HG03565 (cell line): ENCODE data around the gene MKRN2OS.

Source experiments
- ATAC-seq: cut with Tn5 transposase; IDR thresholded peaks from one replicate; pipeline ENCODE4 v1.9.1; 2021; ENCODE audit warnings: mild to moderate bottlenecking, moderate library complexity; ENCODE audit not compliant: unreplicated experiment

The MKRN2OS gene

DNA sequence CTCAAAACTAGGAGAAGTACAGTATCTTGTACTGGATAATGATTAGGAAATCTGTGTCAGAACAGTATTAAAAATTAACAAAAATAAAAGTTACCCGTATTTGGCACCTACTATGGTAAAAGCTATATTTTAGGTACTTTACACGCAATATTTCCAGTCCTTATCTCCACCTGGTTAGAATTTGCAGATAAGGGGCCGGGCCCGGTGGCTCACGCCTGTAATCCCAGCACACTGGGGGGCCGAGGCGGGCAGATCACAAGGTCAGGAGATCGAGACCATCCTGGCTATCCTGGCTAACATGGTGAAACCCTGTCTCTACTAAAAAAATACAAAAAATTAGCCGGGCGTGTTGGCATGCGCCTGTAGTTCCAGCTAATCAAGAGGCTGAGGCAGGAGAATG is 28.4 kb downstream of the MKRN2OS start:
- ATAC-seq, result no peak

DNA sequence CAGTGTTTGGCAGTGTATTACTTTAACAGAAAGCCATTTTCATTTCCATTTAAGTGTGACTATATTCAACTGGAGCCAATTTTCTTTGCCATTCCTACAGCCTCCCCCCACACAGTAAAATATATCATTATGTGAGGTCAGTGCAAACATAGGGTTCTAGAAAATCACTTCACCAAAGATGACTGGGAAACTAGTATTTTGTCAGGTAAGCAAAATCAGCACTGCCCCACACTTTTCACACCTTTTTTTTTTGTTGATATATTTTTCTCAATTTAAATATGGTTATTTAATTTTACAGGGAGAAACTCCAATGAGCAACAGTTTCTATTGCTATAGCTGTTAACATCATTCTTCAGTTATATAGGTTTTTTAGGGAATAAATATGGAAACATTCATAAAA is 29.7 kb downstream of the MKRN2OS start:
- no peak for ATAC-seq

DNA sequence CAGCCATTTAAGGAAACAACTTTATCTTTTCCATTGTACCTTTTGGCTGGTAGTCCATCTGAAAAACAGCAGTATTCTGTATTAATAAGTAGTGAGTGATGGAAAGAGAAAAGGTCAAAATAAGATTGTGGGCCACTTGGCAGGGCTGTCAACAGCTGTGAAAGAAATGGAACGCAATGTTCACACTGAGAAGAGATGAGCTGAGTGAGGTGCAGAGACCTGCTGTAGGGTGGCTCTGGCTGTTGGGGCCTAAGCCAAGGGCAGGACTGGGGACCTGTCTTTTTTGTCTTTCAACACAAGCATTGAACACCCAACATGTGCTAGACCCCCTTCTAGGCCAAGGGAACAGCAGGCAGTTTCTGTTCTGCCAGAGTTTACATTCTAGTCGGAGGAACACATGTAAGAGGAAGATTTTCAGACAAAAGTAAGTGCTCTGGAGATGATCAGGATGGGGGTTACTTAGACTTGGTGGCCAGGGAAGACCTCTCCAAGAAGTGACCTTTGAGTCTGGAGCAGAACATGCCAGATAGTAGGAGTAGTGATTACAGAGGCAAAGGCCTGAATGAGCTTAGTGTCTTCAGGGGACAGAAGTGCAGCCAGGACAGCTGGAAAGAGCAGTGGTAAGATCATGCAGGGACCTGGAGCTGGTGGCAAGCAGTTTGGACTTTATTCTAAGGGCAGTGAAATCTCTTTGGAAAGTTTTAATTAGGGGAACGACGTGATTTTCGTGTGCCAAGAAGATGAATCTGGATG is 31.4 kb downstream of the MKRN2OS start:
- no peak for ATAC-seq

DNA sequence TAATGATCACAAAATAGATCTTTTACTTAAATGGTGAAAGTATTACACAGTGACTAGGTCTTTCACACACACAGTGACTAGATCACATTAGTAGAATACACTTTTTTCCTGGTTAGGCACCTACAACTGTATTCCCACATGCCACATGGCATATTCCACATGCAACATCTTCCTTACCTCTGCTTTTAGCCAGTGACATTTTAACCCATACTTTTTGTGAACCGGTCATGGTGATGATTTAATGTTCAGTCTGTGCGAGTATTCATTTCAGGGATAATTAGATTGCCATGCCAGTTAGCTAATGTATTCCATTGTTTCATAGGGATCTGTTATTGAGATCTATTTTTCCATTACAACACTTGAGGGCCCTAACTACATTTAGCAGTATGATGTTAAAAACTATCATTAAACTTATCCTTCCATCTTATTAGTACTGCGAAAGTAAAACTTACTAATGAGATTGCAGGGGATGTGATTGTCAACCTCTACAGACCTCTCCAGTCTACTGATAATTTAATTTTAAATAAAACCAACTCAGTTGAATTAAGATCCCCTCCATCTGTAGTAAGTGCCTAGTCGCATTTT is 32.7 kb downstream of the MKRN2OS start:
- ATAC-seq, result no peak

DNA sequence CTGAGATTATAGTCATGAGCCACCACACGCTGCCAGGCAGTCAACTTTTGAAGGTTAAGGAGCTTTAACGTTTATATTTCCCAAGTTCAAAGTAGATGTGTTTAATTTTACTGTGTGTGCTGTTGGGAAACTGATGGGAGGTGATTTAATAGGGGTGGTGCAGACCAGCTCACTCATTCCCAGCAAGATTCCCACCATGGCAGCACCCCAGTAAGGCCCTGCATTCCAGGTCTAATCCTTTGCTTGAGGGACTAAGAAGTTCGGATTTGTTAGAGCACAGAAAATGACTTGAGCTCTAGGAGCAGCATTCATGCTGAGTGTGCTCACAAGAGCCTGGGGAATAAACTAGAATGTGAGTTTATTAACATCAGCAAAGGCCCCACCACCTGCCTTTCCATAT is 35.8 kb downstream of the MKRN2OS start:
- no peak for ATAC-seq

DNA sequence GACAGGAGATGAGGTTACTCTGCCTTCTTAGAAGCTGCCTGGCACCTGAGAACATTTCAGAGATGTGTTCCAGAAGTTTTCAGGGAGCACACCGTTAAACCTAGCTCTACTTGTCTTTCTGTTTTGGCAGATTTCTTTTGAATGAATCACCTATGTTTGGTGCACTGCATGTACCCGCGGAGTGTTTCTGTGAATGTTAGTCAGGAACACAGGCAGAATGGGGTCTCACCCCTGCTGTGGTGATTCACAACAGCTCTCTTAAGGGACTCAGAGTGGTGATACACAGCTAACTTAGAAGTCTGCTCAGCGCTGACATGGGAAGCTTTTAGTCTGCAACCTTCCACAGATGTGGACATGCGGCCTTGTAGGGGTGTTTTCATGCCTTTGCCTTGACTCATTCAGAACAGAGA is 37.0 kb downstream of the MKRN2OS start:
- ATAC-seq, result no peak

DNA sequence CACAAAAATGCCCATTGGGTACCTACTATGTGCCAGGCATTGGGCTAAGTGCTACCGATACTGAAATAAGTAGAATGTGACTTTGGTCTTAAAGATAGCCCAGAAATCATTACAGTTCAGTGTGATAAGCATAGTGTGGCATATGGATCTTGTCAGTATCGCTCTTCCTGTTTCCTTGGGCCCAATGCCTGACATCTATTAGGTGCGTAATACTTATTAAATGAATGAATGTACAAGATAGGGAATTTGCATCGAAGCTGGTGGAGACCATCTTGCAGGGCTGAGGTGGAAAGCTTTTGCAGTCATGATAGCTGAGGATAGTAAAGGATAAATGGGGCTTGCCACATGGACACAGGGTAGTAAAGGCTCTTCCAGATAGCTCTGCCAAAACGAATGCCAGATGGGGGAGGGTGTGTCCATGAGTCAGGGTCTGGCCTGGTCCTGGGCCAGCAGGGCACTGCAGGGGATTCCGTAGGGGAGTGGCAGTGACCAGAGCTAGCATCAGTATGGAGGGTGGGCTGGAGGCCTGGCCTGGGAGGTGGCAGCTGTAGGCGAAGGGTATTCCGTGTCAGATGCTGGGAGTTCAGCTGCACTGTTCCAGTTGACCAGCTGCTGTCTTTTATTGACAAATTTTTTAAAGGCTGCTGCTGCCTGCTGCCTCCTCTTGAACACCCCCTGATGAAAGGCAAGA is 37.6 kb downstream of the MKRN2OS start:
- ATAC-seq, result no peak

DNA sequence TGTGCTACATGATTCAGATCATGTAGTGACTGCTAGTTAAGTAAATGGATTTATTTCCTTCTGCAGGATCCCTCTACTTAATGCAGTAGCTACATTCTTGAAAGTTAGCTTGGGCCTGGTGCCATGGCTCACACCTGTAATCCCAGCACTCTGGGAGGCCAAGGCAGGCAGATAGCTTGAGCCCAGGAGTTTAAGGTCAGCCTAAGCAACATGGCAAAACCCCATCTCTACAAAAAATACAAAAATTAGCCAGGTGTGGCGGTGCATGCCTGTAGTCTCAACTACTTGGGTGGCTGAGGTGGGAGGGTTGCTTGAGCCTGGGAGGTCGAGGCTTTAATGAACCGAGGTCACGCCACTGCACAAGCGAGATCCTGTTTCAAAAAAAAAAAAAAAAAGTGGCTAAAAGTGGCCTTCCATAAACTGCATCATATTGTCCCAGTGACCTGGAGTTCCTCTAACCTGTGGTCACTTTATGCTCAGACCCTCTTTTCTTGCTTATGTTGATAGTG is 39.0 kb downstream of the MKRN2OS start:
- no peak for ATAC-seq

DNA sequence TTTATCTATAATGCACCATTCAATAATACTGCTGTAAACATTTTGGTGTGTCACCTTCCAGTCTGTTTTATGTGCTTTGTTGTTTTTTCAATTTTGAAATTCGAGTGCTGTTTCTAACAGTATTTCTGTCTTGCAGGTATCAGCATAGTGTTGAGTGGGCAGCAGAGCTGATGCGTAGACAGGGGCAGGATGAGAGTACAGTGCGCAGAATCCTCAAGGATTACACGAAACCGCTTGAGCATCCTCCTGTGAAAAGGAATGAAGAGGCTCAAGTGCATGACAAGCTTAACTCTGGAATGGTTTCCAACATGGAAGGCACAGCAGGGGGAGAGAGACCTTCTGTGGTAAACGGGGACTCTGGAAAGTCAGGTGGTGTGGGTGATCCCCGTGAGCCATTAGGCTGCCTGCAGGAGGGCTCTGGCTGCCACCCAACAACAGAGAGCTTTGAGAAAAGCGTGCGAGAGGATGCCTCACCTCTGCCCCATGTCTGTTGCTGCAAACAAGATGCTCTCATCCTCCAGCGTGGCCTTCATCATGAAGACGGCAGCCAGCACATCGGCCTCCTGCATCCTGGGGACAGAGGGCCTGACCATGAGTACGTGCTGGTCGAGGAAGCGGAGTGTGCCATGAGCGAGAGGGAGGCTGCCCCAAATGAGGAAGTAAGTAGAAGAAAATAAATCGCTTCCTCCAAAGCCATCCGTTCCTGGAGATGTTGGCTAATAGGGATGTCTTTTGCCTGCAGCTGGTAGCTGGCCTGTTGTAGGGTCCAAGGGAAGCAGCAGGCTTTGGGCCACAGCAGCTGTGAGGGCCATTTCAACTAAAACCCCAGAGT is 42.0 kb downstream of the MKRN2OS start:
- ATAC-seq, result no peak

DNA sequence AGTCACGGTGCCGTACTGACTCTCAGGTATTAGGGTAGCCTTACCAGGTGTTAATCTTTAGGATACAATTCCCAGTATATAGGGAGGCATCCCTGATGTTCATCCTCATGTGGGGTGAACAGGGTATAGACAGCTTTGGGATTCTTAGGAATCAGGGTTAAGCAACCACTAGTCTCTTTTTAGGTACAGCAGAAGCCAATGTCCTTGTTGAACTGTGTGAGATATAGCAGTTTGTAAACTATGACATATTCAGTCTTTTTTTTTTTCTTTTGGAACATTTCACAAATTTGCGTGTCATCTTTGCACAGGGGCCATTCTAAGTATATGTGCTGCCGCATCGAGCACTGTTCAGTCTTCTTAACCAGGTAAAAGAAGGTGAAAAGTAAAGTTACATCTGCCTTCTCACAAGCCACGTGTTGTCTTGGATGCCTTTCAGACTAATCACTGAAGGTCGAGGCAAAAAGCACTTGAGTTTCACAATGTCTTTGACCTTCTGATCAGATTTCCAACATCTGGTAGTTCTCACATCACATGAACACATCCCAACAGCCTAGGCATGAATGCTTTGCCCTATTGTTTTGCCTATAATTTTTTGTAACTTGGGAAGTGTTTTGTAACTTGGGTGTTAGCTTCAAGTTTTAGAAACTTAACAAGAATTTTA is 43.8 kb downstream of the MKRN2OS start:
- ATAC-seq, result no peak

DNA sequence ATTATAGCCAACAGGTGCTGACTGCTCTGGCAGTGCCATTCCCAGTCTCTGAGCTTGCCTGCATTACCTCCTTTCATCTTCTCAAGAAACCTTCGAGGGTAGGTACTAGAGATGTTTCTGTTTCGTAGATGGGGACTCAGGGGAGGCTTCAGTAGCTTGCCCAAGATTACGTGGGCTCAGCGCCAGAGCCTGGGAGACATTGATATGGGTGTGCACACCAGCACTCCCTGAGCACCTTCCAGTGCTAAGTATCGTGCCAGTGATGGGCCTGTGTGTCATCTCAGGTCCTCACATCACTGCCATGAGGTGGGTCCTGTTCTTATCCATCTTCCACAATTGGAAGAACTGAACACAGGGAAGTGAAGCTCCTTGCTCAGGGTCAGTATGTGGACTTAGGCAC is 45.8 kb downstream of the MKRN2OS start:
- ATAC-seq, result no peak

DNA sequence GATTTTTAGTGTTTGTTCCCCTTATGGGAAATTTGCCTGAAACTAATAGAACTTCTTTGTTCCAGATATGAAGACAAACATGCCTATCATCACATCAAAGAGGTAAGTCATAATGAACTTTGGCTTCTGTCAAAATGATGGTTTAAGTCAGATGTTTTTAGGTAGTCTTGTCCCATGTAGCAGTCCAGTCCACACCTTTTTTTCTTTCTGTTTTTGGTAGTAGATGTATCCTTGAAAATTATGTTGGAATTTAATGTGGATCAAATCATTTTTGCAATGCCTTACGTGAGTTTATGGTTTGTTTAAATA is 48.9 kb downstream of the MKRN2OS start:
- no peak for ATAC-seq

DNA sequence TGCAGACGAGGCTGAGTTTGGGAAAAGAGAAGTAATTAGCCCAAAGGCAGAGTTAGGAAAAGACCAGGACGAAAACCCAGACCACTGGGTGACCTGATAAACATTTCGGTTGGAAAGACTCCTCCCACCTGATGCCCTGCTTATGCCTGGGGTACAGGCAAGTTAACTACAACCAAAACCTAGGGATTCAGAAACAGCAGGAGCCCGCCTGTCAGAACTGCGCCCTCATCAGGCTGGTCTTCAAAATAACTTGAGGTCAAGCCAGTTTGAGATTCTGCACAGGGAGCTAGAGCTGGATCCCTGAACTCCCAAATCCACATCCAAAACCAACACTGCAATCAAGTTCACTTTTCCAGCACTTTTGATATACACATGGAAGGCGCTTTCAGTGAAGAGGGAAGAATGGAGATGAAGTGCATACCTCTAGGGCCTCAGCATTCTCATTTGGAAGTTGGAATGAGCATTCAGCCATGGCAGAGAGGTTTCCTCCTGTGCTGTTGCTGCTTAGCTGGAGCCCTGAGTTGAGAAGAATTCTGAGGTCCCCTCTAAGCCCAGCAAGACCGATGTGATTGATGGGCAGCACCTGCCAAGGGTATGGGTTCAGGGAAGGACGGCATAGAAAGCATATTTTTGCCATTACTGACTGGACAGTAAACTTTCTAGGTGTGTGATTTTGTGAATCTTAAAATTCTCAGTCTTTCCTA is 49.4 kb downstream of the MKRN2OS start:
- ATAC-seq, result no peak

DNA sequence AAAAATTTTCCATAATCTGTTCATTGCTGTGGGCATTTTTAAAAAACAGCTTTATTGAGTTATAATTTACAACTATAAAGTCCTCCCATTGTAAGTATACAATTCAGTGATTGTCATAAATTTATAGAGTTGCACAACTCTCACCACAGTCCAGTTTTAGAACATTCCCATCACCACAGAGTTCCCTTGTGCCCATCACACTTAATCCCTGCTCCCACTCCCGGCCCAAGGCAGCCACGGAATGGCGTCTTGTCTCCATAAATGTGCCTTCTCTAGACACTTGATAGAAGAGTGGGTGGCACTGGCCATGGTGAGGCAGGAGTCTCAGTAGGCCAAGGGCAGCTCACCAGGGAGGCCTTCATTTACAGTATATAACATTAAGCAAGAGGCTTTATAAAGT is 54.8 kb downstream of the MKRN2OS start:
- ATAC-seq, result no peak

DNA sequence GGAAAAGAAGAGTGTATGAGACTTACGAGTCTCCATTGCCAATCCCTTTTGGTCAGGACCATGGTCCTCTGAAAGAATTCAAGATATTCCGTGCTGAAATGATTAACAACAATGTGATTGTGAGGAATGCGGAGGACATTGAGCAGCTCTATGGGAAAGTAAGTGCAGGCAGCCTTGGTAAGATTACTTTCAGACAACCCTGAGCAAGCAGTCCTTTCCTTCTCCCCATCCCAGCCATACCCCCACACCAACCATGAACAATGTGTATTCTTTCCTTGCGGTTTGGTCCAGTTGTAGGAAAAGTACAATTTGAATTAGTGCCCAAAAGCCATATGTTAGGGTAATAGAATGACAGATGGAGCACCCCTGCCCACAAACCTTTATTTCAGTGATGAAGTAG is 55.5 kb downstream of the MKRN2OS start:
- ATAC-seq, result no peak
